ENCODE data around the gene PPP6C. TPM values are rescaled to one million over a fixed set of nuclear protein-coding genes. Genes with fewer than 3 reads are reported as not detected.
"Not testable (repeated sequence)": the region's sequence is repeated elsewhere in the genome, so short reads cannot be mapped to it uniquely, and the experiment has no call there.

PPP6C gene
- total and polyA plus RNA-seq, 10 donors = 17.3 to 49.3 (median 35.7) TPM

DNA sequence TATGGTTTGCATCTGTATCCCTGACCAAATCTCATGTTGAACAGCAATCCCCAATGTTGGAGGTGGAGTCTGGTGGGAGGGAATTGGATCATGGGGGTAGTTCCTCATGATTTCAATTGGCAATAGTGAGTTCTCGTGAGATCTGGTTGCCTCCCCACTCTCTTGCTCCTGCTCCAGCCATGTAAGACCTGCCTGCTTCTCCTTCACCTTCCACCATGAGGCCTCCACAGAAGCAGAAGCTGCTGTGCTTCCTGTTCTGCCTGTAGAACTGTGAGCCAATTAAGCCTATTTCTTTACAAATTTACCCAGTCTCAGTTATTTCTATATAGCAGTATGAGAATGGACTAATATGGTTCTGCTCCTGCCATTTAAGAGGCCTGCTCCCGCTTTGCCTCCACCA is 79.1 kb downstream of the PPP6C start:
- Histone ChIP-seq H3K27me3 (replicated peaks in 1 of 7) (no peaks in the 10 kb centered on the region), H3K9me3 (peaks cover 0 to 22% (median 15%) of the 10 kb centered on the region in 8 donors), H3K27ac (no peak overlapping the region), H3K4me3 (no peak overlapping the region), H3K4me1 (no peaks in the 10 kb centered on the region), H3K36me3 (no peaks in the 10 kb centered on the region)
- intact Hi-C loops (cut with DNase I; ENCODE audit: low total_unique reads) = no loop called here
- no peak for TF ChIP-seq POLR2A (IDR thresholded peaks at IDR 0.05)
- TF ChIP-seq, protein P1, sequence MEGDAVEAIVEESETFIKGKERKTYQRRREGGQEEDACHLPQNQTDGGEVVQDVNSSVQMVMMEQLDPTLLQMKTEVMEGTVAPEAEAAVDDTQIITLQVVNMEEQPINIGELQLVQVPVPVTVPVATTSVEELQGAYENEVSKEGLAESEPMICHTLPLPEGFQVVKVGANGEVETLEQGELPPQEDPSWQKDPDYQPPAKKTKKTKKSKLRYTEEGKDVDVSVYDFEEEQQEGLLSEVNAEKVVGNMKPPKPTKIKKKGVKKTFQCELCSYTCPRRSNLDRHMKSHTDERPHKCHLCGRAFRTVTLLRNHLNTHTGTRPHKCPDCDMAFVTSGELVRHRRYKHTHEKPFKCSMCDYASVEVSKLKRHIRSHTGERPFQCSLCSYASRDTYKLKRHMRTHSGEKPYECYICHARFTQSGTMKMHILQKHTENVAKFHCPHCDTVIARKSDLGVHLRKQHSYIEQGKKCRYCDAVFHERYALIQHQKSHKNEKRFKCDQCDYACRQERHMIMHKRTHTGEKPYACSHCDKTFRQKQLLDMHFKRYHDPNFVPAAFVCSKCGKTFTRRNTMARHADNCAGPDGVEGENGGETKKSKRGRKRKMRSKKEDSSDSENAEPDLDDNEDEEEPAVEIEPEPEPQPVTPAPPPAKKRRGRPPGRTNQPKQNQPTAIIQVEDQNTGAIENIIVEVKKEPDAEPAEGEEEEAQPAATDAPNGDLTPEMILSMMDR (IDR thresholded peaks at IDR 0.05 in 8 of 11, conservative IDR thresholded peaks at IDR 0.05 in 3 of 11) = no peak
- no peak for TF ChIP-seq POLR2AphosphoS5 (IDR thresholded peaks at IDR 0.05)
- 90 to 100% (median 93%) methylated on average over 2 of the region's 2 CpGs for WGBS, 5 donors
- no peak for DNase-seq

DNA sequence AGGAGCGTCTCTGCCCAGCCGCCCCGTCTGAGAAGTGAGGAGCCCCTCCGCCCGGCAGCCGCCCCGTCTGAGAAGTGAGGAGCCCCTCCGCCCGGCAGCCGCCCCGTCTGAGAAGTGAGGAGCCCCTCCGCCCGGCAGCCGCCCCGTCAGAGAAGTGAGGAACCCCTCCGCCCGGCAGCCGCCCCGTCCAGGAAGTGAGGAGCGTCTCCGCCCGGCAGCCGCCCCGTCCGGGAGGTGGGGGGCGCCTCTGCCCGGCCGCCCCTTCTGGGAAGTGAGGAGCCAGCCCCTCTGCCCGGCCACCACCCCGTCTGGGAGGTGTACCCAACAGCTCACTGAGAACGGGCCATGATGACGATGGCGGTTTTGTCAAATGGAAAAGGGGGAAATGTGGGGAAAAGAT is 81.1 kb downstream of the PPP6C start:
- H3K4me3 ChIP-seq; H3K36me3 ChIP-seq; H3K4me1 ChIP-seq; intact Hi-C loops (cut with DNase I; ENCODE audit: low total_unique reads); DNase-seq; H3K27ac ChIP-seq; H3K27me3 ChIP-seq (replicated peaks in 1 of 7): not testable (repeated sequence)
- 92 to 99% (median 96%) methylated on average over 15 to 31 of the region's 33 CpGs for whole genome bisulfite sequencing, 5 donors
- H3K9me3 ChIP-seq = peaks cover 0 to 17% (median 11%) of the 10 kb centered on the region in 8 donors

DNA sequence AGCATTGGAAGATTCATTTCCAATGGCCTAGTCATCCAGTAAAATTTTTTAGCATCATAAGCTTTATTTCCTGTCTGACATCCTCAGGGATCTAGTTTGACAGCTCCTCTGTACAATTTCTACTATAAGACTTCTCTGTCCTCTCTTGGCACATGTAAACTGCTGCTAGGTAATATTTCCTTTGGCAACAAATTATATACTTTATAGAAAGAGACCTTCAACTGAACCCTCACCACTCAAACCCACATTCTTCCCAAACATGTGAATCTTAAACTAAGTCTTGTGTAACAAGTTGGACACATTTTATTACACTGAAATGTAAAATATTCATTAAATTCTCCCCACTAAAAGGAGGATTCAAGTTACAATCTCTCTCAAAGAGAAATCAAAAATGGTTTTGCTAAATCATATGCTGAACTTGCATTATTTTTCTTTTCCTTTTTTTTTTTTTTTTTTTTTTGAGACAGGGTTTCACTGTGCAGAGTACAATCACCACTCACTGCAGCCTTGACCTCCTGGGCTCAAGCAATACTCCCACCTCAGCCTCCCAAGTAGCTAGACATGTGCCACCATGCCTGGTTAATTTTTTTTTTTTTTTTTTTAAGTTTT is 83.2 kb downstream of the PPP6C start:
- H3K36me3 ChIP-seq = no peaks in the 10 kb centered on the region
- H3K27me3 ChIP-seq (replicated peaks in 1 of 7) = no peaks in the 10 kb centered on the region
- H3K27ac ChIP-seq = no peak overlapping the region
- DNase-seq = no peak
- H3K4me3 ChIP-seq = no peak overlapping the region
- intact Hi-C loops (cut with DNase I; ENCODE audit: low total_unique reads) = no loop called here
- TF ChIP-seq POLR2AphosphoS5 (IDR thresholded peaks at IDR 0.05) = no peak
- TF ChIP-seq POLR2A (IDR thresholded peaks at IDR 0.05) = no peak
- TF ChIP-seq, protein P1 (IDR thresholded peaks at IDR 0.05 in 8 of 11, conservative IDR thresholded peaks at IDR 0.05 in 3 of 11) = no peak
- peaks cover 0 to 3% (median 0%) of the 10 kb centered on the region in 8 donors for H3K9me3 ChIP-seq
- no peaks in the 10 kb centered on the region for H3K4me1 ChIP-seq

DNA sequence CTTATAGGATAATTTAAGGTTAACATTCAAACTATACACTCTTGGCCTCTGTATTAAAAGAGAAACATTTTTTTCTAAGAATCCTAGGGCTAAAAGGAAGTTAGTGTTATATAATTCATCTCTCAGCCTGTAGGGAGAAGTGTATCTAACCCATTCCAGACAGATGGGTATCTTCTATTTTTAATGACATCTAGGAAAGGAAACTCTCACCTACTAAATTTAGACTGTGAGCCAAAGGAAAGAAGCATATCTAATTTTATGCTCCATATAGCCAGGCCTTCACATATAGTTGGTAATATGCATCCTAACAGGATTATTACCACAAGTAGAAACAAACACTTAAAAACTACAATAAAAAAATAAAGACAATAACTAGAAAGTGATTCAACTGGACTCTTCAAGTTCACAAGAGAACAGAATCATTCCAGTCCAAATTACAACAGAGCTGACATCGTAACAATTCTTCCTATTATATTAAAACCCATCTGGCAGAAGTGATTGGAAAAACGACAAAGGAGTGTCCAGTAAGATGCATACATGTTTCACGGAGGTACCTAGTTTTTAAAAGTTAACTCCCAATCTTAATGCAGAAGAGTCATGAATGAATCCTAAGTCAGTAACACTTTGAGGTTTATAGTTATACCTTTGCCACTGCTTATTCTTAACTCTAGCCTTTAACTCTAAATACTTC is 85.7 kb downstream of the PPP6C start:
- no peak for TF ChIP-seq POLR2A (IDR thresholded peaks at IDR 0.05)
- TF ChIP-seq, protein P1 (IDR thresholded peaks at IDR 0.05 in 8 of 11, conservative IDR thresholded peaks at IDR 0.05 in 3 of 11) = no peak
- no peak for TF ChIP-seq POLR2AphosphoS5 (IDR thresholded peaks at IDR 0.05)
- Histone ChIP-seq H3K36me3 (no peaks in the 10 kb centered on the region), H3K27me3 (replicated peaks in 1 of 7) (no peaks in the 10 kb centered on the region), H3K4me3 (no peak overlapping the region), H3K4me1 (no peaks in the 10 kb centered on the region), H3K9me3 (no peaks in the 10 kb centered on the region), H3K27ac (no peak overlapping the region)
- no peak for DNase-seq
- WGBS, 5 donors = 86 to 90% (median 88%) methylated on average over 3 of the region's 3 CpGs
- intact Hi-C loops (cut with DNase I; ENCODE audit: low total_unique reads) = no loop called here
